Activated CD4-positive, CD25-positive, alpha-beta regulatory T cell treated with anti-CD3 and anti-CD28 coated beads, Interleukin-2, amount 50 U/mL, for 24 hours (primary cell): Measurements from ENCODE around the gene HMCN2.

ENCODE experiments used
- ATAC-seq, 2 donors: fragments of 150-1000 bp; cut with Tn5 transposase; one replicate each; pipeline ENCODE4 v1.10.0; 2021; ENCODE audit warnings: mild to moderate bottlenecking in 1 of 2, moderate library complexity in 1 of 2

HMCN2 gene

GRCh38 chr9:130459941-130460669 lies 194.5 kb downstream of the HMCN2 start:
- ATAC-seq = no peak

- ATAC-seq = peak in 1 of 2 donors; percentile 38
These were observed 195.7 kb downstream of the HMCN2 start for GRCh38 chr9:130461218-130461630.

DNA sequence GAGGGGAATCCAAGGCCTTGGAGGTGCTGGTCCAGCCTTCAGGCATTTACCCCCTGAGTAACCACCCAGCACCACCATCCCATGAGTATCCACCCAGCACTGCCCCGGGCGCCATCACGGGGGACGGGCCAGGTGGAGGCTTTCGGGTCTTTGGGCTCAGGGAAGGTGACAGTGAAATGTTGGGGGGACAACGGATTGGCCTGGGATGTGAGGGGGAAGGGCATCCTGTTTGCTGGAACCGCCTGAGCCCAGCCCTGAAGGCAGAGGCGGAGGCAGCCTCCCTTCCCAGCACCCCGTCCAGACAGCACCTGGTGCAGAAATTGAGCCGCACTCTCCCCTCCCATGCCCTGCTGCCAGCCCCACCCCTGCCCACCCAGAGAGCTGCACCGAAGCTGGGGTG lies 196.2 kb downstream of the HMCN2 start:
- no peak for ATAC-seq

DNA sequence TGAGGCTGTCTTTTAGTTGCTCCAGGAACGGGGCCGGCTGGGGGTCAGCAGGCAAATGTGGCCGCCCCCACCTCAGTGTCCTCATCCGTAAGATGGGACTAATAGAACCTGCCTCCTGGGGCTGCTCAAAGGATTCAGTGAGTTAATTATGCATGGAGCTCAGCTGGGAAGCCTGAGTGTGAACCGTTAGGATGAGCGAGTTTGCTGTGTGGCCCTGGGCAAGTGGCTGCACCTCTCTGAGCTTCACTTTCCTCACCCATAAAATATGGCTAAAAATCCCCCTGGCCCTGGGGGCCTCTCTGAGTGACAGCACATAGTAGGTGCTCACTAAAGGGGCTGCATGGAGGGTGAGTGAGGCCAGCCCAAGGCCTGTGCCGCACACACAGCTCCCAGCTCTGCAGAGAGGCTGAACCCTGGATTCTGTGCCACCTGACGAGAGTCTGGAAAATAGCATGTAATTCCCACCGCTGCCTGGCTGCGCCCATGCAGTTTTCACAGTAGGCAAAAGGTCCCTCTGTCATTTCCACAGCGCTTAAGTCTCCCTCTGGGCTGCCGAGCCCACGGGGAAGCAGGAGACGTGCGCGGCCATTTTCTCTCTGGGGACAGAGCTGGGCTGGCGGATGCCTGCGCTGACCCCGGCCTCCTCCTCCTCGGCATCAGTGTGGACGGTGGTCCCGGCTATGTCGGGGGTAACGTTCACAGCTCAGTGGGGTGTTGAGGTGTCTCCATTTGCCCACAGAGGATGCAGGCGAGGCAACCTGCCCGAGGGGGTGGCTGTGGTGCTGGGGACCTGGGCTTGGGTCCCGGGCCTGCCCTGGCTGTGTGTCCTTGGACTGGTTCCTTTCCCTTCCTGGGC lies 197.4 kb downstream of the HMCN2 start:
- no peak for ATAC-seq

- ATAC-seq = no peak
These were observed 198.5 kb downstream of the HMCN2 start for GRCh38 chr9:130463763-130464745.

- no peak for ATAC-seq
These were observed 200.0 kb downstream of the HMCN2 start for GRCh38 chr9:130465383-130466096.

- no peak for ATAC-seq
These were observed 201.1 kb downstream of the HMCN2 start for GRCh38 chr9:130466537-130467217.

- no peak for ATAC-seq
These were observed 201.8 kb downstream of the HMCN2 start for GRCh38 chr9:130467316-130467715.

DNA sequence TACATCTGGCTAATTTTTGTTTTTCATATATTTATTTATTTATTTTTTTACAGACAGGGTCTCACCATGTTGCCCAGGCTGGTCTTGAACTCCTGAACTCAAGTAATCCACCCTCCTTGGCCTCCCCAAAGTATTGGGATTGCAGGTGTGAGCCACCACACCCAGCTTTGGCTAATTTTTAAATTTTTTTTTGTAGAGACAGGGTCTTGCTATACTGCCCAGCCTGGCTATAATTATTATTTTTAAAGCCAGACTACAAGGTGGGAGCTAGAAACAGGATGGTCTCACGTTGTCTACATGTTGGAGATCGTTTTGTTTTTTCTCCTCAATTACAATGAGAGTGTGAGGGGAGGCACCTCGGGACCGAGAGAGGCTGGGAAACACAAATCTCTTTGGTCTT lies 203.0 kb downstream of the HMCN2 start:
- no peak for ATAC-seq

- no peak for ATAC-seq
These were observed 204.7 kb downstream of the HMCN2 start for GRCh38 chr9:130470269-130470668.

DNA sequence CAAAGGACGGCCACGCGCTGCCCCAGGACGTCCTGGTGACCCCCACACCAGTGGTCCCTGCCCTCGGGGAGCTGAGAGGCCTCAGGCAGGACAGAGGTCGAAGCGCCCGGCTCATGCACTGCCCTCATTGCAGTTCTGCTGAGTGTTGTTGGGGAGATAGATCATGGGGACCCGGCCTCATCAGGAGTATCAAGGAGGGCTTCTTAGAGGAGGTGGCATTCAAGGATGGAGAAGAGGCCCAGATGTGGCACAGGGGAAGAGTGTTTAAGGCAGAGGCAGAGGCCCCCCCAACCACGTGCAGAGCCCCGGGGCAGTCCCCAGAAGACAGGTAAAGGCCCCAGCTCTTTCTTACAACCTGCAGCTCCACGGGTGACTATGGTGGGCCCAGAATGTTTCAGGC lies 205.4 kb downstream of the HMCN2 start:
- ATAC-seq = no peak

DNA sequence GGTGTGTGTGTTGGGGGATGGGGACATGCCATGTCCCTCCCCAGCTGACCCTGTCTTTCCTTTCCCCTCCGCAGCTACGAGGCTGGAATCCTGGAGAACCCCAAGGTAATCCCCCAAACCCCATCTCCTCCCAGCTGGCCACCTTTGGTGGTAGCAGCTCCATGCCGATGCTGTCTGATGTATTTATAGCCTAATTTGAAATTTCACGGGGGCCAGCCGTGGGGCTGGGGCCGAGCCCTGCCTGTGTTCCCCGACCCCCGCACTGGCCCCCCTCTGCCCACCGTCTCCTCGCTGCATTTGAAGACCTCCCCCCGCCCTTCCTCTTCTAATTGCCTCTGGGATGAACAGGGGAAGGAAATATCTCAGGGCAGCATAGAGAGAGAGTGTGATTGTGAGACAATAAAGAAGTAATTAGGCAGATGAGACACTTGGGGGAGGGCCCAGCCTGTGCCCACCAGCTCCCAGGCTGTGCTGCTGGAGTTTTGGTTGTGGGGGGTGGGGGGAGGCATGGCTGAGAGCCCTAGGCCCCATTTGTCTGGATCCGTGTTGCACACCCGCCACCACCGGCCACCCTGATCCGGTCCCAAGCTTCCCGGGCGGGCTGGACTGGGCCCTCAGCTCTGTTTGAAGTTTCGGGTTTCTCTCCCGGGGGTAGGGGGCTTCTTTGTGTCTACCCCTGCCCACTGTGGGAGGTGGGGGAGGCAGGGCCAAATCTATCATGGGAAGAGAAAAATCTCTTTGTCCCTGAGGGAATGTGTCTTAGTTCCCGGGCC lies 206.0 kb downstream of the HMCN2 start:
- ATAC-seq = no peak

DNA sequence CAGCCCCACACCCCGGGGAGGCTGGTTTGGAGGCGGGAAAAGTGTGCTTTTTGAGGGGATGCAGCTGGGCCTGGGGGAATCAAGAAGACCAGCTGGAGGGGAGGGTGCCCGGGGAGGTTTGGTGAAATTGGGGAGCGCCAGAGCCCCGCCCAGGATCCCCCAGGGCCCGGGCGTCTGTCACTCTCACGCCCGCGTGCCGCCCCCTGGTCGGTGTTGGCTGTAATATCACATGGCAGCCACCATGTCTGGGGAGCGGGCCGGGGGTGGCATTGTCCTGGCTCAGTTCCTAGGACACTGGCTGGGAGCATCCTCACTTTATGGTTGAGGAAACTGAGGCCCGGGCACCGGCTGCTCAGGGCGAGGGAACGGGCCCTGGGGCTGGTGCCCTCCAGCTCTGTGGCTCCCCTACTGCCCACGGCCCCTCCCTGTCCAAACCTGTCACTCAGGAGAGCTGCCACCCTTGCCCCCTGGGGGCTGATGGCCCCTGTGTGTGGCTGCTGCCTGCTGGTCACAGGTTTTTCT lies 206.7 kb downstream of the HMCN2 start:
- ATAC-seq = no peak

DNA sequence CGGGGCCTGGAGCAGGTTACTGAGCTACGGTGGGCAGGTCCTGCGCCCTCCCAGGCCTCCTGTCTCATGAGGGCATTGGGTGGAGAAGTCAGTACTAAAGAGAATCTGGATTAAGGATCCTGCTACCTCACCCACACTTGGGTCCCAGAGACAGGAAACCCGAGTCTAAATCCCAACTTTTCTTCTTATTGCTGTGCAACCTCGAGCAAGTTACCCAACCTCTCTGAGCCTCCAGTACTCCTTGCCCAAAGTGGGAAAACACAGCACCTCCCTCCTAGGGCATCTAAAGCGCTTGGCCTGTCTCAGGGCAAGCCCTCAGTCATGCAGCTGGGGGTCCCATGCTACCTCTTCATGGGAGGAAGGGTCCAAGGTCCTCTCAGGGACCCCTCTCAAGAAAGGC lies 207.4 kb downstream of the HMCN2 start:
- ATAC-seq = no peak

DNA sequence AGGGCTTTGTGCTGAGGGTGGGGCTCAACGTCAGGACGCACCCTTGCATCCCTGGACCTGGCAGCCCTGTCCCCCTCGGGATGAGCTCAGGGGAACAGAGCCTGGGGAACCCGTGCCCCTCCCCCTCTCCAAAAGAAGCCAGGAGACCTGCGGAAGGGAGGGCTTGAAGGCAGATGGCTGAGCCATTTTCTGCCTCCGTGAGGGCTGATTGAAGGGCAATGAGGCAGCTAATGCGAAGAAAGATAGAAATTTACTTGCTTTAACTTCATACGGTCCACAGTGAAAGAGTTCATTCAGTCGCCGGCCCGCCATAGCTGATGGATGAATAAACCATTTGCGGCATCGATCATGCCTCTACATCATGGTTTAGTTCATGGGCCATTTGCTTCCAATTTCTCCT lies 208.0 kb downstream of the HMCN2 start:
- no peak for ATAC-seq

DNA sequence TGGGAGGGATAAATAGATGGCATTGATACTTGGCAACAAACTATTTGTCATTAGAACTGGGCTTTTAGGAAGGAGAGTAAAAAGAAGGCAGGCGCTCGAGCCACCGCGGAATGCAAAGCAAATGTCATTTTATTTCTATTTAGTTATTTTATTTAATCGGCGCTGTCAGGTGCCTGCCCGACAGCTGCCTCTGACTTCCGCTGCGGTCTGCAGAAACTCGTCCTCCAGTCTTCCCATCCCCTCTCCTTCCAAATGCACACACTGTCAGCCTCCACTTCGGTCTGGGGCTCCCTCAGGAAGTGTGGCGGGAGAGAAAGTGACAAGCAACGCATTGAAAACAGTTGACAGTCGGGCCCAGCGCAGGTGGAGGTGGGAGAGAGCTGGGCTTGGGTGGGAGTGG lies 208.5 kb downstream of the HMCN2 start:
- no peak for ATAC-seq

DNA sequence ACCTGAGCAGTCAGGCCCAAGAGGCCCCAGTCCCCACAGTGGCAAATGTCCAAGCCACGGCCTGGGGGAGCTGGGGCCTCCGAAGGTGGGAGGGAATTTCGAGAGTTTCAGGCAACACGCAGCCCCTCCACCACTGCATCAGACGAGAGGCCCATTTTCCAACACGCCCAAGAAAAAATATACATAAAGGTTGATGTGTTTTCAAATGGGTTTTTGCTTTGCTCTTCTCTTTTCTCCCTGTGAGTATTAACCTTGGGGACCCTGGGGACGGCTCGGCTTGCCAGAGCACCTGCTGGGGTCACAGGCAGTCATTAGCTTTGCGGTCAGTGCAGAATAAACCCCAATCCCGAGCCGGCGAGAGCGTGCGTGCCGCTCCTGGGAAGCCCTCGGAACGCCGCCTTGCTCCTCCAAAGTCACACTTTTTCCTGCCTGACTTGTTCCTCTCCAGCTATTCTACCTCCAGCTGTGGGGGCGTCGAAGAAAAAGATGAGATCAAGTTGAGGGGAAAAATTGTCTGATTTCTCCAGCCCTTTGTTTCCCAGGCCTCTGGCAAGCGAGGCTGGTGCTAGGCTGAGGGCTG lies 210.7 kb downstream of the HMCN2 start:
- ATAC-seq = no peak

DNA sequence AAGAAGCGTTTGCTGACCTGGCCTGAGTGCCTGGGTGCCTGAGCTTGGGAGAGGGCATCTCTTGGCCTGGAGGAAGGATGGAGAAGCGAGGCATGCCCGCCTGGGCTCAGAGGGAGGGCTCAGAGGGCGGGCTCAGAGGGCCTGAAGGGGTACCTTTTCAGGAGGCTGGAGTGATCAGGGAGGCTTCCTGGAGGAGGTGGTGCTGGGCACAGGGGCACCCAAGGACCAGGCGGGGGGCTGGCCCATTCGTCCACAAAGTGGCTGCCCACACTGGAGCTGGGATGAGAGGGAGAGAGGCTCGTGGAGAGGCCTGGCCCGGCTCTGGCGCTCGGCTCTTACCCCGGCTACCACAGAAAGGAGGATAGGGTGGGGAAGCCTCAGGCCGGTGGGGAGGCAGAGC lies 212.0 kb downstream of the HMCN2 start:
- no peak for ATAC-seq

- ATAC-seq = no peak
These were observed 212.6 kb downstream of the HMCN2 start for GRCh38 chr9:130478152-130478551.
